T-cell (primary cell): ENCODE measurements around the gene KLF13. TPM values are rescaled to one million over a fixed set of nuclear protein-coding genes. Genes with fewer than 3 reads are reported as not detected.

Experiments used
- ATAC-seq, 4 experiments: fragments of 200-7000 bp in 3 of 4; fragments of 150-1000 bp in 1 of 4; cut with Tn5 transposase; replicated peaks in 1 of 4; 1 replicate in 3 of 4; 2 replicates in 1 of 4; pipeline ENCODE4 v1.10.0; 2021; ENCODE audit warnings: moderate library complexity in 3 of 4, mild to moderate bottlenecking in 2 of 4, moderate number of reproducible peaks in 1 of 4
- CTCF ChIA-PET, 2 donors: fragments of 300-600 bp; sonication (Branson Sonifier 250); formaldehyde crosslinking; loops; one replicate each; lab custom pipeline; 2022; ENCODE audit warnings: antibody characterized with exemption in 2 of 2; lab: Charles Lee
- POLR2A ChIA-PET, 2 donors: fragments of 300-600 bp; sonication (Branson Sonifier 250); formaldehyde crosslinking; loops; one replicate each; lab custom pipeline; 2022; ENCODE audit warnings: antibody characterized with exemption in 2 of 2; lab: Charles Lee
- DNase-seq, 35 experiments: peaks; one replicate each; pipeline versions ENCODE4 v3.0.0 to v3.0.0-alpha.2; 2013 to 2023
- H3K27ac ChIP-seq: one replicate; pipeline ENCODE4 v1.5.1; 2013; ENCODE audit warnings: low read length
- H3K27me3 ChIP-seq, 2 experiments: replicated peaks in 1 of 2; 1 replicate in 1 of 2; 2 replicates in 1 of 2; pipeline versions ENCODE4 v1.6.1 to v1.7.0; 2013; ENCODE audit warnings: low read length in 1 of 2, mixed read lengths in 1 of 2; ENCODE audit not compliant: control insufficient read depth in 2 of 2, insufficient read depth in 2 of 2; ENCODE audit errors: extremely low read depth in 1 of 2
- H3K36me3 ChIP-seq, 2 donors: 1 replicate in 1 of 2; 2 replicates in 1 of 2; pipeline versions ENCODE4 v1.6.1 to v1.7.0; 2013; ENCODE audit warnings: low read length in 1 of 2; ENCODE audit not compliant: control insufficient read depth in 2 of 2, insufficient read depth in 1 of 2; ENCODE audit errors: extremely low read depth in 1 of 2
- H3K4me1 ChIP-seq, 2 experiments: 1 replicate in 1 of 2; 2 replicates in 1 of 2; pipeline versions ENCODE4 v1.6.1 to v1.7.0; 2013; ENCODE audit warnings: low read length in 2 of 2, mixed read lengths in 1 of 2; ENCODE audit not compliant: insufficient read depth in 2 of 2, control insufficient read depth in 1 of 2; ENCODE audit errors: extremely low read depth in 1 of 2
- H3K4me3 ChIP-seq, 2 donors: 1 replicate in 1 of 2; 2 replicates in 1 of 2; pipeline versions ENCODE4 v1.5.1 to v1.7.0; 2013; ENCODE audit warnings: mild to moderate bottlenecking in 2 of 2, low read length in 1 of 2, moderate library complexity in 1 of 2; ENCODE audit not compliant: control insufficient read depth in 1 of 2; ENCODE audit errors: extremely low read depth in 1 of 2
- H3K9me3 ChIP-seq: 2 replicates; pipeline ENCODE4 v1.7.0; 2013
- H3K27ac Mint-ChIP-seq, 2 donors: one replicate each; pipeline ENCODE4 v1.8.0; 2020 to 2021; ENCODE audit warnings: mild to moderate bottlenecking in 2 of 2, mixed read lengths in 2 of 2
- H3K27me3 Mint-ChIP-seq, 2 donors: one replicate each; pipeline ENCODE4 v1.8.0; 2021 to 2022; ENCODE audit warnings: mixed read lengths in 2 of 2
- H3K36me3 Mint-ChIP-seq: one replicate; pipeline ENCODE4 v1.8.0; 2021; ENCODE audit warnings: mixed read lengths
- H3K4me1 Mint-ChIP-seq, 3 donors: one replicate each; pipeline ENCODE4 v1.8.0; 2020 to 2022; ENCODE audit warnings: mixed read lengths in 3 of 3, mild to moderate bottlenecking in 1 of 3
- H3K4me3 Mint-ChIP-seq, 3 donors: one replicate each; pipeline ENCODE4 v1.8.0; 2020 to 2022; ENCODE audit warnings: mild to moderate bottlenecking in 3 of 3, mixed read lengths in 3 of 3, moderate library complexity in 3 of 3
- H3K9me3 Mint-ChIP-seq, 3 donors: one replicate each; pipeline ENCODE4 v1.8.0; 2020 to 2022; ENCODE audit warnings: mixed read lengths in 3 of 3
- WGBS: methylation state at CpG from one replicate; pipeline ENCODE4 v1.1.5; 2013; ENCODE audit warnings: missing lambda C conversion rate; ENCODE audit not compliant: insufficient coverage; 5-methylcytosine and 5-hydroxymethylcytosine counted together
- total RNA-seq, 35 experiments: library from RNA in 6 of 35; stranded (reverse) in 6 of 35; fragments of 120-200 nt in 1 of 35; gene quantifications; one replicate each; pipeline versions ENCODE4 v1.2.1 to v1.2.4 and lab custom pipeline; 2013 to 2026

The KLF13 gene
- total RNA-seq, 5 donors from 2014 or later (not counting 1 experiment from before 2014, with no cell fraction given), result 218 to 327 (median 288) TPM

DNA sequence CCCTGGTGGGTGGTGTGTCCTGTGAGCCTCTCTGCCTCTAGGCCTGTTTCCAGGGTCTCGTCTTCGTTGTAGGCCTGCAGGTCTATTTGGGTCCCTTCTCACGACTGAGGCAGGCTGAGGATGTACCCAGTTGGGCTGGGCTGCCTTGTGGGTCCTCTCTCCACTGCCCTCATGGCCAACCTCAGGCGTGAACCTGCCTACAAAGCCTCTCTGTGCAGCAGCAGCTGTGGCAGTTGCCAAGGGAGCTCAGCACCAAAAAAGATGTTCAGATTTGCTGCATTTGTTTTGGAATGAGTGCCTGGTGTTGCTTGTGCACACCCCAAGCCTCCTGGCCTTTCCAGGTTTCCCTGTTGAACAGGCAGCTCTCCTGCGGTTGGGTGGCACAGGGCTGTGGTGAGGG is 13.4 kb downstream of the KLF13 start:
- H3K27ac Mint-ChIP-seq, result peak overlapping the region; percentile 96 to 98
- Histone ChIP-seq H3K4me1 (peaks cover 92 to 100% of the 10 kb centered on the region in 2 experiments), H3K9me3 (no peaks in the 10 kb centered on the region), H3K27me3 (no peaks in the 10 kb centered on the region), H3K4me3 (no peak overlapping the region), H3K27ac (peak overlapping the region; percentile 99), H3K36me3 (peaks cover 7 to 21% of the 10 kb centered on the region in 2 donors)
- WGBS, result 40% methylated on average over 4 of the region's 5 CpGs
- H3K27me3 Mint-ChIP-seq, result no peaks in the 10 kb centered on the region
- peaks cover 3% of the 10 kb centered on the region for H3K36me3 Mint-ChIP-seq
- DNase-seq (no peak), ATAC-seq (no peak)
- H3K4me3 Mint-ChIP-seq, result peak overlapping the region in 2 of 3 donors; percentile 57 to 94
- POLR2A ChIA-PET, result no interaction called here
- CTCF ChIA-PET, result interaction anchor here (0.6 to 1.4 kb wide), 3 partner anchors 33 to 153 kb away, joined by 3 read pairs; no protein-coding TSS in a partner anchor
- H3K4me1 Mint-ChIP-seq, result peaks cover 98 to 100% (median 100%) of the 10 kb centered on the region in 3 donors
- no peaks in the 10 kb centered on the region for H3K9me3 Mint-ChIP-seq

GRCh38 chr15:31340592-31340991 is 14.0 kb downstream of the KLF13 start:
- Histone ChIP-seq H3K27ac (peak overlapping the region; percentile 99), H3K36me3 (peaks cover 7 to 19% of the 10 kb centered on the region in 2 donors), H3K4me1 (peaks cover 96 to 100% of the 10 kb centered on the region in 2 experiments), H3K9me3 (no peaks in the 10 kb centered on the region), H3K4me3 (no peak overlapping the region), H3K27me3 (no peaks in the 10 kb centered on the region)
- Mint-ChIP-seq H3K36me3 (peaks cover 2% of the 10 kb centered on the region), H3K27me3 (no peaks in the 10 kb centered on the region), H3K27ac (peak overlapping the region; percentile 96 to 98), H3K9me3 (no peaks in the 10 kb centered on the region), H3K4me1 (peaks cover 98 to 100% (median 100%) of the 10 kb centered on the region in 3 donors), H3K4me3 (peak overlapping the region; percentile 50 to 94 (median 57))
- CTCF ChIA-PET, result interaction anchor here (0.6 to 1.4 kb wide), 3 partner anchors 33 to 152 kb away, joined by 3 read pairs; no protein-coding TSS in a partner anchor
- ATAC-seq (peak in 1 of 4 experiments; percentile 13), DNase-seq (no peak)
- POLR2A ChIA-PET, result no interaction called here
- WGBS, result 59% methylated on average over 4 of the region's 7 CpGs

DNA sequence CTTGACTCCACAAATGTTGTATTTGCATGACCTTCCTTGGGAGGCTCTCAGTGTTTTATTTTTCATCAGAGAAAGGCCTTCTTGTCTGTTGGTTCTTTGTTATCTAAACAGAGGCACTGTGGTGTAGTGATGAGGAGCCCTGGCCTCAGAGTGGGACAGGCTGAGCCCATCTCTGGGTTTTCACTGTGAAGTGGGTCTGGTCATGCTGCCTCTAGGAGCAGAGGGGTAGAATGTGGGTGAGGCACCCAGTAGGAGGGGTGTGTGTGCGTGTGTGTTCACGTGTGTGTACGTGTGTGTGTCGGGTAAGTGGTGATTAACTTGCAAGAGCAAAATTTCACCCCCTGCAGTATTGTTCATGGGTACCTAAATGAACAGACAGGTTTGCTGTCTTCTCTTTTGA is 14.4 kb downstream of the KLF13 start:
- Histone ChIP-seq H3K4me3 (no peak overlapping the region), H3K27ac (peak overlapping the region; percentile 99), H3K9me3 (no peaks in the 10 kb centered on the region), H3K27me3 (no peaks in the 10 kb centered on the region), H3K4me1 (peaks cover 96 to 100% of the 10 kb centered on the region in 2 experiments), H3K36me3 (peaks cover 8 to 16% of the 10 kb centered on the region in 2 donors)
- Mint-ChIP-seq H3K36me3 (no peaks in the 10 kb centered on the region), H3K9me3 (no peaks in the 10 kb centered on the region), H3K27me3 (no peaks in the 10 kb centered on the region), H3K4me3 (peak overlapping the region in 2 of 3 donors; percentile 50 to 94), H3K4me1 (peaks cover 98 to 100% (median 100%) of the 10 kb centered on the region in 3 donors), H3K27ac (peak overlapping the region; percentile 96 to 98)
- no CpG with 5 or more reads among the region's 4 CpGs for WGBS
- ChIA-PET POLR2A (interaction anchor here in 1 of 2 donors (0.7 kb wide), 1 partner anchor 92 kb away, joined by 7 read pairs; no protein-coding TSS in a partner anchor), CTCF (interaction anchor here in 1 of 2 donors (1.4 to 2.3 kb wide), 2 partner anchors 13 to 94 kb away, joined by 3 to 7 read pairs; no protein-coding TSS in a partner anchor)
- ATAC-seq, result no peak
- no peak for DNase-seq

GRCh38 chr15:31341496-31342195 is 15.0 kb downstream of the KLF13 start:
- peak overlapping the region; percentile 99 for H3K27ac ChIP-seq
- ChIA-PET POLR2A (interaction anchor here in 1 of 2 donors (0.7 kb wide), 1 partner anchor 92 kb away, joined by 7 read pairs; no protein-coding TSS in a partner anchor), CTCF (interaction anchor here in 1 of 2 donors (2.3 kb wide), 1 partner anchor 13 kb away, joined by 7 read pairs; no protein-coding TSS in a partner anchor)
- no peaks in the 10 kb centered on the region for H3K27me3 ChIP-seq
- H3K4me1 ChIP-seq, result peaks cover 98 to 100% of the 10 kb centered on the region in 2 experiments
- ATAC-seq, result peak in 1 of 4 experiments; percentile 21
- DNase-seq, result peak in 5 of 35 experiments; percentile 26 to 57 (median 47)
- Mint-ChIP-seq H3K27me3 (no peaks in the 10 kb centered on the region), H3K4me1 (peaks cover 98 to 100% (median 100%) of the 10 kb centered on the region in 3 donors), H3K9me3 (no peaks in the 10 kb centered on the region), H3K27ac (peak overlapping the region; percentile 96 to 98), H3K4me3 (peak overlapping the region; percentile 6 to 94 (median 71)), H3K36me3 (no peaks in the 10 kb centered on the region)
- 100% methylated on average over 1 of the region's 4 CpGs for WGBS
- no peak overlapping the region for H3K4me3 ChIP-seq
- H3K36me3 ChIP-seq, result peaks cover 11 to 13% of the 10 kb centered on the region in 2 donors
- H3K9me3 ChIP-seq, result no peaks in the 10 kb centered on the region

DNA sequence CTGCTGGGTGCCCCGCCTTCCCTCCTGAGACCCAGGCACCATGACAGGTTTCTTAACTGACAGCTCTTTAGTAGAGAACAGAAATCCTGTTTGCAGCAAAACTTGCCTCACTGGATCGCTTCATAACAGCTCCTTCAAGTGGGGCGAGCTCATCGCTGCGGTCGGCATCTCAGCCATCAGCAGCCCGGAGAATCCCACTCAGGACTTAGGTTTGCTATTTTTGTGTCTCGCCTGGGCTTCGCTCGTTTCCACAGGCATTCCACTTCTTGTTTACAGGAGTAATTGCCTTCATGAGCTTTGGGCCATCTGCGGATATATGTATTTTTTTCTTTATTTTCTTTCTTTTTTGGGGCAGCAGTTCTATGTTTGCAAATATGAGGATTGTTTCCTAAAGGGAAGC is 15.7 kb downstream of the KLF13 start:
- no peaks in the 10 kb centered on the region for H3K27me3 Mint-ChIP-seq
- CTCF ChIA-PET, result interaction anchor here in 1 of 2 donors (2.3 kb wide), 1 partner anchor 14 kb away, joined by 7 read pairs; no protein-coding TSS in a partner anchor
- Histone ChIP-seq H3K4me3 (peak overlapping the region in 1 of 2 donors; percentile 35), H3K36me3 (peaks cover 5 to 11% of the 10 kb centered on the region in 2 donors), H3K9me3 (no peaks in the 10 kb centered on the region), H3K4me1 (peaks cover 96 to 100% of the 10 kb centered on the region in 2 experiments), H3K27me3 (no peaks in the 10 kb centered on the region), H3K27ac (peak overlapping the region; percentile 99)
- H3K9me3 Mint-ChIP-seq, result no peaks in the 10 kb centered on the region
- H3K4me1 Mint-ChIP-seq, result peaks cover 98 to 100% (median 100%) of the 10 kb centered on the region in 3 donors
- peak overlapping the region; percentile 96 to 98 for H3K27ac Mint-ChIP-seq
- POLR2A ChIA-PET, result interaction anchor here in 1 of 2 donors (0.9 kb wide), 1 partner anchor 14 kb away, joined by 7 read pairs; no protein-coding TSS in a partner anchor
- peak overlapping the region; percentile 58 to 94 (median 71) for H3K4me3 Mint-ChIP-seq
- 90% methylated on average over 8 of the region's 11 CpGs for WGBS
- H3K36me3 Mint-ChIP-seq, result no peaks in the 10 kb centered on the region
- DNase-seq (no peak), ATAC-seq (no peak)
